ENCODE measurements around the gene PFKFB2. TPM values are rescaled to one million over a fixed set of nuclear protein-coding genes. Genes with fewer than 3 reads are reported as not detected.
A peak's percentile ranks its signal among the peaks of the same experiment; 100 is the strongest.

PFKFB2 gene
- total RNA-seq, 1 donor from 2014 or later: 10.0 TPM

- Histone ChIP-seq H4K20me1 (ENCODE audit: low read depth) (no peaks in the 10 kb centered on the region), H3K4me2 (peak within 1 kb of the TSS; percentile 58), H3K79me2 (ENCODE audit: low read depth) (no peaks in the 10 kb centered on the region), H3F3A (ENCODE audit: low read depth) (no peaks in the 10 kb centered on the region), H3K4me3 (no peak within 1 kb of the TSS), H3K9me3 (ENCODE audit: low read depth) (no peaks in the 10 kb centered on the region), H3K27ac (no peak within 1 kb of the TSS), H3K4me1 (peaks cover 18% of the 10 kb centered on the region), H3K36me3 (no peaks in the 10 kb centered on the region), H3K27me3 (peaks cover 5% of the 10 kb centered on the region), H3K9ac (no peak within 1 kb of the TSS), H2AFZ (replicated peaks) (peak within 1 kb of the TSS; percentile 83)
- Mint-ChIP-seq H3K36me3 (no peaks in the 10 kb centered on the region), H3K9me3 (no peaks in the 10 kb centered on the region), H3K4me1 (peaks cover 5% of the 10 kb centered on the region), H3K4me3 (no peak within 1 kb of the TSS), H3K27ac (no peak within 1 kb of the TSS), H3K27me3 (ENCODE audit: insufficient read depth, low read depth) (peaks cover 6% of the 10 kb centered on the region)
- no peak for TF ChIP-seq EZH2phosphoT487 (IDR thresholded peaks at IDR 0.05)
- TF ChIP-seq CTCF (IDR thresholded peaks at IDR 0.05): no peak
- TF ChIP-seq EZH2 (IDR thresholded peaks at IDR 0.05): no peak
- DNase-seq (ENCODE audit: low spot score): peak; percentile 61
Observed at GRCh38 chr1:207032528-207033017, 20.5 kb upstream of the PFKFB2 start, which contains the start of gene C1orf116. Gene C1orf116 (minus strand): TSS chr1:207032756. CDS start chr1:207027598, 5,158 bp downstream.

- Histone ChIP-seq H3K27me3 (peaks cover 6% of the 10 kb centered on the region), H3K4me1 (peaks cover 18% of the 10 kb centered on the region), H3K36me3 (no peaks in the 10 kb centered on the region), H4K20me1 (ENCODE audit: low read depth) (no peaks in the 10 kb centered on the region), H3K79me2 (ENCODE audit: low read depth) (no peaks in the 10 kb centered on the region), H3K9ac (no peak overlapping the region), H3K27ac (no peak overlapping the region), H2AFZ (replicated peaks) (peak overlapping the region; percentile 83), H3K4me3 (no peak overlapping the region), H3F3A (ENCODE audit: low read depth) (no peaks in the 10 kb centered on the region), H3K4me2 (peak overlapping the region; percentile 58), H3K9me3 (ENCODE audit: low read depth) (no peaks in the 10 kb centered on the region)
- peaks cover 5% of the 10 kb centered on the region for H3K4me1 Mint-ChIP-seq
- TF ChIP-seq EZH2 (IDR thresholded peaks at IDR 0.05) (no peak), CTCF (IDR thresholded peaks at IDR 0.05) (no peak), EZH2phosphoT487 (IDR thresholded peaks at IDR 0.05) (no peak)
- H3K4me3 Mint-ChIP-seq: no peak overlapping the region
- H3K36me3 Mint-ChIP-seq: no peaks in the 10 kb centered on the region
- peaks cover 6% of the 10 kb centered on the region for H3K27me3 Mint-ChIP-seq (ENCODE audit: insufficient read depth, low read depth)
- DNase-seq (ENCODE audit: low spot score): no peak
- H3K27ac Mint-ChIP-seq: no peak overlapping the region
- H3K9me3 Mint-ChIP-seq: no peaks in the 10 kb centered on the region
Observed at GRCh38 chr1:207033302-207033701, 19.8 kb upstream of the PFKFB2 start.

GRCh38 chr1:207034208-207034607, 18.9 kb upstream of the PFKFB2 start:
- Mint-ChIP-seq H3K27me3 (ENCODE audit: insufficient read depth, low read depth) (peaks cover 6% of the 10 kb centered on the region), H3K27ac (no peak overlapping the region), H3K4me1 (peaks cover 5% of the 10 kb centered on the region), H3K36me3 (no peaks in the 10 kb centered on the region), H3K9me3 (no peaks in the 10 kb centered on the region), H3K4me3 (no peak overlapping the region)
- no peak overlapping the region for H3K27ac ChIP-seq
- no peaks in the 10 kb centered on the region for H3K9me3 ChIP-seq (ENCODE audit: low read depth)
- no peak for DNase-seq (ENCODE audit: low spot score)
- H3K79me2 ChIP-seq (ENCODE audit: low read depth): no peaks in the 10 kb centered on the region
- H3K4me3 ChIP-seq: no peak overlapping the region
- H3K9ac ChIP-seq: no peak overlapping the region
- no peaks in the 10 kb centered on the region for H3K36me3 ChIP-seq
- peaks cover 6% of the 10 kb centered on the region for H3K27me3 ChIP-seq
- H3K4me2 ChIP-seq: no peak overlapping the region
- H2AFZ ChIP-seq (replicated peaks): no peak overlapping the region
- no peak for TF ChIP-seq EZH2phosphoT487 (IDR thresholded peaks at IDR 0.05)
- no peak for TF ChIP-seq EZH2 (IDR thresholded peaks at IDR 0.05)
- TF ChIP-seq CTCF (IDR thresholded peaks at IDR 0.05): no peak
- H4K20me1 ChIP-seq (ENCODE audit: low read depth): no peaks in the 10 kb centered on the region
- H3F3A ChIP-seq (ENCODE audit: low read depth): no peaks in the 10 kb centered on the region
- H3K4me1 ChIP-seq: peaks cover 18% of the 10 kb centered on the region

Measured in neural progenitor cell (in vitro differentiated cells).